ENCODE results near the gene PDK1.
"Not testable (repeated sequence)": the region's sequence is repeated elsewhere in the genome, so short reads cannot be mapped to it uniquely, and the experiment has no call there.

The PDK1 gene

GRCh38 chr2:172555522-172556283 lies at the start of gene PDK1:
Gene PDK1 (plus strand): TSS chr2:172556090. CDS start chr2:172556151, 61 bp downstream.
- no peak for FAIRE-seq
- peak; percentile 96 for DNase-seq (ENCODE audit: low spot score)

GRCh38 chr2:172507199-172507598 lies 48.7 kb upstream of the PDK1 start:
- FAIRE-seq: no peak
- DNase-seq (ENCODE audit: low spot score): no peak

DNA sequence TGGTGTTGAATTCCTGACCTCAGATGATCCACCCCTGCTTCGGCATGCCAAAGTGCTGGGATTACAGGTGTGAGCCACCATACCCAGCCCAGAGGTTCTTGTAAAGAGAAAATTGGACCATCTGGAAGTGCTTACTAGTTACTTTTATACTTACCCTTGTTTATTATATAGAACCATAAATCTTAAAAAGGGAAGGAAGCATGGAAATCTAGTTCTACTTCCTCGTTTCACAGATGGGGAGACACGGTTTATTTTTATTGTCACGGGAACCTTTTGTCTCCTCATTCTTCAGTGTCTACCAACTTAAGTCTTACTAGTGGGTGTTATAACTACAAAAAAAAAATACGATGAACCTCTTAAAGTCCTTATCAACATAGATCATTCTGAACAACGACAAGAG lies 45.8 kb upstream of the PDK1 start:
- DNase-seq (ENCODE audit: low spot score) (no peak), FAIRE-seq (no peak)

DNA sequence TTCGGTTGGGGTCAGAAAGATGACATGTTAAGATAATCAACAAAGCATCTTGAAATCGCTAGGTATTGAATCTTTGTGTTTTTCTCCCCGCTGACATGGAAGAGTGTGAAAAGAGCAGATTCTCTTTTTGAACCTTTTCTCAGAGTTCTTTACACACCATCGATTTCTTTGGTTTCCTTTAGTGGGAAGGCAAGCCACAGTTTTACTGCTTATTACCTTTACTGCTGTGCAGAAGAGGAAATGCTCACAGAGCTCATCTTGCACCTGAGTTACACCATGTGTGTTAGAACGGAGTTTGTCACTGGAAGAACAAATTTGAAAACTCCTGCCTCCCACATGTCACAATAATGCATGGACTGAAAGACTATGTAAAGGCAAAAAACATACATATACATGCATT lies 45.3 kb upstream of the PDK1 start:
- DNase-seq (ENCODE audit: low spot score) (no peak), FAIRE-seq (no peak)

DNA sequence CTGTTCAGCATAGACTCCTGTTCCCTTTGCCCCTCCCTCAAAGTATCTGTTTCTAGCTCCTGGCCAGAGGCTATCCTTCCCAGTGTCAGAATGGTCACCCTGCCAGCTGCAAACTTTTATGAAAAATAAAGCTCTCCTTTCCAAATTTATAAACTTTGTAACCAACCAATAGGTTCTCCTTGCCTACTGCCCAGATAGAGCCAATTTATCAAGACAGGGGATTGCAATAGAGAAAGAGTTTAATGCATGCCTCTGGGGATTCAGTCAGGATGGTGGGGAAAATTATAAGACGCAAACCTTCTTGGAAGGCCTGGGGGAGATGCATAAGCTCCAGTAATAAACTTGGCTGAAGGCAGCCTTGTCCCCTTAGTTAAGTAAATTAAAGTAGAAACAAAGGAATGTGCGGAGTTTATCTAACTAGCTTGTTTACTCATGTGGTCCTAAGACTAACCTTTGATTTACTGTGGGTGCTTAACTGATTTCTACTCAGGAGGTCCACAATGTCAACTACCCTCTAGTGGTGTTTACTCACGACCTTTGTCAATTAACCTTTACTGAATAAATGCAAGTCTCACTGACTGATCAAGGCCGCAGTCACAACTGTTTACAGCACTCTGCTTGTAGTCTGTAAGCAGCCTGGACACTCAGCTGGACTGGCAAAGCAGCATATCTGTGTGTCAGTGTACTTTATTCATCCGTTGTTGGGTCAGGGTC lies 42.9 kb upstream of the PDK1 start:
- DNase-seq (ENCODE audit: low spot score) (no peak), FAIRE-seq (no peak)

DNA sequence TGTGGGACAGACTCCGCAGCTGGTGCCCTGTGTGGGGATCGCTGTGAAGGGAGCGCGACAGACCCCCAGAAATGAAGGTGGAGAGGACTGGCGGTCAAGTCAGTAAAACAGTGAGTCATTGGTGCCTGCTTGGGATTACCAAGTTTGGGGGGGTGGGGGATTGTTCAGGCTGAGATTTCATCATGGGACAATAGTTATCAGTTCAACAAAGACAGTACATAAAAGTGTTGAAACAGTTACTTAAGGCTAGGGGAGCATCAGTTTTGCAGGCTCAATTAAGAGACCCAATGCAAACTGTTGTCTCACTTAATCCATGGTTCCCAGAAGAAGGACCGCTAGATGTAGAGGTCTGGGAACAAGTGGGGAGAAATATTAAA lies 42.4 kb upstream of the PDK1 start:
- FAIRE-seq (no peak), DNase-seq (ENCODE audit: low spot score) (no peak)

- FAIRE-seq: no peak
- no peak for DNase-seq (ENCODE audit: low spot score)
Measured at GRCh38 chr2:172513935-172514586, 41.8 kb upstream of the PDK1 start.

DNA sequence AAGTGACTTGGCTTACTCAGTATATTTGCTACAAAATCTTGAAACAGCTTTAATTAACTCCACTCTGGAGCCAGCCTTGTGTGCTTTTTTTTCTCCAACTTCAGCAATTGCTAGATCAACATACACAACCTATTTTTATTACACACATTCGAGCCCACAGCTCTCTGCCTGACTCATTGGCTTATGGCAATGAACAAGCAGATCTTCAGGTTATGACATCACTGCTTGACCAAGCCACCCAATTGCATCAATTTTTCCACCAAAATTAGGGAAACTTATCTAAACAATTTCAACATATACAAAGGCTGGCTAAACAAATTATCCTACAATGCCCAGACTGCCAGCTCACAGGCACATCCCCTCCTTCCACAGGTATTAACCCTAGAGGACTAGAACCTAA lies 39.6 kb upstream of the PDK1 start:
- no peak for DNase-seq (ENCODE audit: low spot score)
- no peak for FAIRE-seq

DNA sequence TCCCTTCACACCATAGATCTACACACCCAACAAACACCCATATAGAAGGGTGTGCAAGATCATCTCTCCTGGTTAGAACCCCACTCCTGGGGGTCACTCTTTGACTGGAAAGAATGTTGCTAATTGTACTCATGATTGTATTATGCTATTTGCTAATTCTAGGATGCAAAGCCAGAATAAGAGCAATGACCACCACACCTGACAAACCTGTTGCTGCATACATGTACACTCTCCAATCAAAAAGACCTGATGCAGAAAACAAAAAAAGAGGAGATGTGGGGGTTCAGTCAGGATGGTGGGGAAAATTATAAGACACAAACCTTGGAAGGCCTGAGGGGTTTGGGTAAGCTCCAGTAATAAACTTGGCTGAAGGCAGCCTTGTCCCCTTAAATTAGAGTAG lies 36.9 kb upstream of the PDK1 start:
- DNase-seq (ENCODE audit: low spot score): no peak
- no peak for FAIRE-seq

DNA sequence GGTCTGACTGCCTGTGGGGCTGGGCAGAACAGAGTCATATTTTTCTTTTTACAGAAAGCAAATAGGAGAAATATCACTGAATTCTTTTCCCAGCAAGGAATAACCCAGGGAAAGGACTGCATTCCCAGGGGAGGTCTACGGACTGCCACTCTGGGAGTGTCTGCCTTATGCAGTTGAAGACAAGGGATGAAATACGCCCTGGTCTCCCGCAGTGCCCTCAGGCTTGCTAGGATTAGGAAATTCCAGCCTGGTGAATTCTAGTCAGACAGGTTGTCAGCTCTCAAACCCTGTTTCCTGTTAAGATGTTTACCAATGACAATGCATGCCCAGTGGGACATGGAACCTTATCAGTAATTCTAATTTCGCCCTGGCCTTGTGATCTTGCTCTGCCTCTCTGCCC lies 30.3 kb upstream of the PDK1 start:
- no peak for FAIRE-seq
- DNase-seq (ENCODE audit: low spot score): no peak

- DNase-seq (ENCODE audit: low spot score) (no peak), FAIRE-seq (no peak)
Measured at GRCh38 chr2:172531309-172531708, 24.6 kb upstream of the PDK1 start.

DNA sequence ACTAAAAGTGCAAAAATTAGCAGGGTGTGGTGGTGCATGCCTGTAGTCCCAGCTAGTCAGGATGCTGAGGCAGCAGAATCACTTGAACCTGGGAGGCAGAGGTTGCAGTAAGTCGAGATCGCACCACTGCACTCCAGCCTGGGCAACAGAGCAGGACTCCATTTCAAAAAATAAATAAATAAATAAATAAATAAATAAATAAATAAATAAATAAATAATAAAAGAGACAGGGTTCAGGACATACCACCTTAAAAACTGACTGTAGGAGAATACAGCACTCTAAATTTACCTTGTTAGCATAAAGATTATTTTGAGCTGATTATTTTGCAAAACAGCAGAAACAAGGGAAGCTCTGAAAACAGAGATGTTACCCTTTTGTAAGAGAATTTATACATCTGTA lies 23.4 kb upstream of the PDK1 start:
- not testable (repeated sequence) for FAIRE-seq; DNase-seq (ENCODE audit: low spot score)

DNA sequence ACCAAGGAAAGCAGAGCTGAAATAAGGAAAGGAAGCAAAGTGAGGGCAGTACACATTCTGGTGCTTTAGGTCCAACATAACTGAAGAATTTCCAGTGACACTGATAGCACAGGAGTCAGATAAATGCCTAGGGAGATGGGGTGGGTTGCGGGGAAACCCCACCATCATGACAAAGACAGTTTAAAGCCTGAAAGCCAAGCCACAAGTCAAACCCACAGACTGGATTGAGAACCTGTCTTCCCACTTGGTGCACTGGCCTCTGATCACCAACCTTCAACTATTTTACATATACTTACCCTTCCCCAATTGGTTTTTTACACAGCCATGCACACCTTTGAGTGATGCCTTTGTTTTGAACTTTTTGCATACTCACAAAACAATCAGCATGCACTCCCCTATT lies 22.2 kb upstream of the PDK1 start:
- FAIRE-seq (no peak), DNase-seq (ENCODE audit: low spot score) (no peak)

- FAIRE-seq (no peak), DNase-seq (ENCODE audit: low spot score) (no peak)
Measured at GRCh38 chr2:172535119-172535518, 20.8 kb upstream of the PDK1 start.

DNA sequence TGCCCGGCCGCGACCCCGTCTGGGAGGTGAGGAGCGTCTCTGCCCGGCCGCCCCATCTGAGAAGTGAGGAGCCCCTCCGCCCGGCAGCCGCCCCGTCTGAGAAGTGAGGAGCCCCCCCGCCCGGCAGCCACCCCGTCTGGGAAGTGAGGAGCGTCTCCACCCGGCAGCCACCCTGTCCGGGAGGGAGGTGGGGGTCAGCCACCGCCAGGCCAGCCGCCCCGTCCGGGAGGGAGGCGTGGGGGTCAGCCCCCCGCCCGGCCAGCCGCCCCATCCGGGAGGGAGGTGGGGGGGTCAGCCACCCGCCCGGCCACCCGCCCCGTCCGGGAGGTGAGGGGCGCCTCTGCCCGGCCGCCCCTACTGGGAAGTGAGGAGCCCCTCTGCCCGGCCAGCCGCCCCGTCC lies 18.0 kb upstream of the PDK1 start:
- FAIRE-seq; DNase-seq (ENCODE audit: low spot score): not testable (repeated sequence)

- FAIRE-seq: no peak
- DNase-seq (ENCODE audit: low spot score): no peak
Measured at GRCh38 chr2:172539767-172540166, 16.1 kb upstream of the PDK1 start.

GRCh38 chr2:172540421-172540820 lies 15.5 kb upstream of the PDK1 start:
- DNase-seq (ENCODE audit: low spot score): no peak
- no peak for FAIRE-seq

DNA sequence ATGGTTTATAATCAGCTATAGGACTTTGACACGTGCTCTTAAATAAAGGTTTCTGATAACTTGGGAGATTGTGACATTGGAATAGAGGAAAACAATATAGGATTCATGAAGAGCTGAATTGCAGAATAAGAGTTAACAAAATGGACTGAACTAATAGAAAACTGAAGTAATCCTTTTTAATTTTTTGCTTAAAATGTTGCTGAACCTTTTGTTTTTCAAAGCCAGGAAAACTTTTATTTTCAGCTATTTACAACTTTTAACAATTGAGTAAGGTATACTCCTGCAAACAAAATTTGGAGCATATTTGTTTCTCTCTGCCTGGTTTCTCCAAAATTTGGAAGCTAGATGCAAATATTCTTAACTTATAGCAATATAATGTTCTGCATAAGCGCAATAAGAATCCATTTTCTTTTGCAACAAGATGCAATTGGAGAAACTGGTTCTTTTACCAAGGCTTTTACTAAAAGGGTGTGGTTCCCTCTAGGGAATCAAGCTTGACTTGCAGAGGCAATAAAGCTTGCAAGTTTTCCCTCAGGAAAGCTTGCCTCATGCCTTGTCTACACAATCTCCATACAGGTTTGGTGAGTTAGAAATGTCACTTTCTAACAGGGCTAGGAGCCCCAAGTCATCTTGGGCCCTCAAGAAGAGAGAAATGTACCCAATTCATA lies 10.3 kb upstream of the PDK1 start:
- DNase-seq (ENCODE audit: low spot score) (no peak), FAIRE-seq (no peak)

DNA sequence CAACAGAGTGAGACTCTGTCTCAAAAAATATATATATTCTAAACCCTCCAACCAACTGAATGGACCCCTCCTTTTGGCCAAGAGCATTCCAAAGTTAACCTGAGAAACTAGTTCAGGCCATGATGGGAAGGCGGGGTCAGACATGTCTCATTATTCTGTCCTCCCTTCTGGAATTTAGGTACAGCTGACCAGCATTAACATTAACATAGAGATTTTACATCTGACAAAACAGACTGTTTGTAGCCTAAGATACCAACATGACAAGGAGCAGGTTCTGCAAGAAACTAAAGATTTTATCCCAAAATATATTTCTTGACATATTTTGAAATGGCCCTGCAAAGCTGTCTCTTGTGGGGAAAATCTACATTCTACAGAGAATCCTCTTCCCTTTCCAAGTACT lies 6.8 kb upstream of the PDK1 start:
- FAIRE-seq: no peak

GRCh38 chr2:172549802-172550201 lies 6.1 kb upstream of the PDK1 start:
- not testable (repeated sequence) for FAIRE-seq; DNase-seq (ENCODE audit: low spot score)

More for the DNA sequence above, 6.8 kb upstream of the PDK1 start:
- DNase-seq (ENCODE audit: low spot score): no peak

DNA sequence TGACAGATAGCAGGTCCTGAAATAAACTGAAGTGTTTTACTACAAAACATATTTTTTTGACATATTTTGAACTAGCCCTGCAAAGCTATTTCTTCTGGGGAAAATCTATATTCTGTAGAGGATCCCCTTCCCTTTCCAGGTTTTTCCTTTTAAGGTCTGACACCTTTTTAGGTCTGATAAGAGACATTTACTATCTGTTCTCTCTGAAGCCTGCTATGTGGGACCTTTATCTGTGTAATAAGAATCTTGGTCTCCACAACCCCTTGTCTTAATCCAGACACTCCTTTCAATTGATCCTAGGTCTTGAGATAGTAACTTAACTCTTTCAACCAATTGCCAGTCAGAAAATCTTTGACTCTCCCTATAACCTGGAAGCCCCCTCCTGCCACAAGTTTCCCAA lies 5.5 kb upstream of the PDK1 start:
- DNase-seq (ENCODE audit: low spot score): no peak

DNA sequence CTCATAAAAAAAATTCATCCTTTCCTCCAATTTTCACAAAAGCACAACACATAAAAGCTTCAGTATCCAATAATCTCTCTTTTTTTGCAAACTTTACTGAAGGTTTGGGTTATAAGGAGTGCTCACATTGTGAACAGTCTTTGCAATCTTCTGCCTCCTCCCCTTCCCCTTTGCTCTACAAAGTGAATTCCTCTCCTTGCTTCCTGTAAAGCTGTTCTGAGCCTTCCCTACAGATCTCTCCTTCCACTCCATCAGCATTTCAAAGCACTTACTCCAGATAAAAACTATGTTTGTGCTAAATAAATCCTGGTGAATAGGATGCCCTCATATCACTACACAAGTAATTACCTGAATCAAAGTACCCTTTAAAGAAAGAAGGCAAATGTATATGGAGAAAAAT lies 4.6 kb upstream of the PDK1 start:
- FAIRE-seq: no peak
- no peak for DNase-seq (ENCODE audit: low spot score)

More for the DNA sequence above, 5.5 kb upstream of the PDK1 start:
- FAIRE-seq: no peak

All from urothelium cell line (cell line).